ENCODE results near the gene STXBP6.

DNA sequence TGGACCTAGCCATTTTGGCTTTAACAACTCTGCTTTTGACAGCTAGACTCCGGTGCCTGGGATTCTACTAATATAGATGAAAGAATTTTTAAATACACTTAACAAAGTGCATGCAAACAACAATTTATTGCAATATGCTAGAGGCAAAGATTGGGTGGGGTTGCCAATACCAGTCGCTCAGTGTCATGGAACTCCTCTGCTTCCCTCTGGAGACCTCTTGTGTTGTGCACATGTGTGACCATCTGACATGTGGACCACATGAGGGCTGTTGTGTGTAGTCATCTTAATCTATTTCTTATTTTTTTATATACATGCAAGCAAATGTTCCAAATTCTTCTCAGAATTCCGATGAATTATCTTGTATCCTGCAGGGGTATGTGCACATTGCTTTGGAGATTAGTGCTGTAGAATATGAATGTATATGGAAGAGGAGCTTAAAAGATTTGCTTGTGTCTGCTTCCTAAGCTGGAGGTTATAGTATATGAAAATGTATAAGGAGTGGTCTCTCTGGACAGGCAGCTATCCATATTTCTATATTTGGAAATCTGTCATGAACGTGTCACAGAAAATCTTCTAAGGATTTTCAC lies 24.2 kb upstream of the STXBP6 start:
- no peak for TF ChIP-seq POLR2A (IDR thresholded peaks at IDR 0.05)
- TF ChIP-seq CTCF (IDR thresholded peaks at IDR 0.05 in 4 of 5, conservative IDR thresholded peaks at IDR 0.05 in 1 of 5), result no peak
